ENCODE measurements around the gene TMEM178B. TPM values are rescaled to one million over a fixed set of nuclear protein-coding genes. Genes with fewer than 3 reads are reported as not detected.

Gene TMEM178B
- total and polyA plus RNA-seq, 10 of the 15 experiments (the other 5 are each of a cell fraction or from before 2014, with no cell fraction given): 0.01 to 1.1 (median 0.04) TPM; not detected in 2

- intact Hi-C loops (cut with micrococcal nuclease; ENCODE audit: unreplicated experiment) (no loop called here), in situ Hi-C loops (cut with MboI) (no loop called here)
- Histone ChIP-seq H3K36me3 (ENCODE audit: control insufficient read depth in 2 of 2, insufficient read depth in 2 of 2, low read length in 1 of 2) (no peaks in the 10 kb centered on the region), H3K79me2 (ENCODE audit: control insufficient read depth, insufficient read depth, low read length) (no peaks in the 10 kb centered on the region), H3K4me1 (ENCODE audit: control insufficient read depth, insufficient read depth, low read length) (no peaks in the 10 kb centered on the region), H2AFZ (ENCODE audit: control insufficient read depth, low read depth, low read length) (no peak overlapping the region), H3K4me2 (ENCODE audit: control insufficient read depth, insufficient read depth) (no peak overlapping the region), H3K9ac (ENCODE audit: control insufficient read depth, insufficient read depth, low read length) (no peak overlapping the region), H3K27me3 (replicated peaks in 1 of 2; ENCODE audit: control insufficient read depth in 2 of 2, insufficient read depth in 2 of 2, low read length in 1 of 2) (no peaks in the 10 kb centered on the region; a peak in 2 of 4 replicates), H4K20me1 (ENCODE audit: control insufficient read depth, insufficient read depth) (no peaks in the 10 kb centered on the region), H3K4me3 (no peak overlapping the region), H3K27ac (ENCODE audit: control insufficient read depth, insufficient read depth) (no peak overlapping the region), H3K9me3 (replicated peaks; ENCODE audit: control insufficient read depth, insufficient read depth, low read length) (no peaks in the 10 kb centered on the region)
- ChIA-PET CTCF (no interaction called here), POLR2A (no interaction called here), RAD21 (ENCODE audit: unreplicated experiment) (no interaction called here), SMC1A (ENCODE audit: uncharacterized antibody, unreplicated experiment) (no interaction called here)
- TF ChIP-seq HDAC6 (IDR thresholded peaks at IDR 0.05; ENCODE audit: unreplicated experiment) (no peak), MXI1 (IDR thresholded peaks at IDR 0.05; ENCODE audit: low read depth, low read length) (no peak), TCF12 (IDR thresholded peaks at IDR 0.05; ENCODE audit: low read depth, low read length) (no peak), POLR2AphosphoS2 (IDR thresholded peaks at IDR 0.05; ENCODE audit: low read depth, low read length) (no peak), FOXM1 (IDR thresholded peaks at IDR 0.05; ENCODE audit: low read depth, low read length) (no peak), NRF1 (conservative IDR thresholded peaks at IDR 0.05; ENCODE audit: low read depth, low read length) (no peak)
- 26% methylated on average over 4 of the region's 4 CpGs for WGBS (ENCODE audit: insufficient coverage, insufficient replicate concordance, low lambda C conversion rate, missing lambda C conversion rate)
- ATAC-seq: no peak
- DNase-seq (ENCODE audit: low read depth, low spot score): no peak
- BruUV-seq (replicated peaks): no TSS peak
- FAIRE-seq: no peak
Observed at GRCh38 chr7:141377906-141378305, 304.0 kb downstream of the TMEM178B start.

- intact Hi-C loops (cut with micrococcal nuclease; ENCODE audit: unreplicated experiment) (no loop called here), in situ Hi-C loops (cut with MboI) (no loop called here)
- Histone ChIP-seq H3K36me3 (ENCODE audit: control insufficient read depth in 2 of 2, insufficient read depth in 2 of 2, low read length in 1 of 2) (no peaks in the 10 kb centered on the region), H3K4me1 (ENCODE audit: control insufficient read depth, insufficient read depth, low read length) (no peaks in the 10 kb centered on the region), H3K27ac (ENCODE audit: control insufficient read depth, insufficient read depth) (no peak overlapping the region), H3K9me3 (replicated peaks; ENCODE audit: control insufficient read depth, insufficient read depth, low read length) (no peaks in the 10 kb centered on the region), H3K27me3 (replicated peaks in 1 of 2; ENCODE audit: control insufficient read depth in 2 of 2, insufficient read depth in 2 of 2, low read length in 1 of 2) (no peaks in the 10 kb centered on the region; a peak in 2 of 4 replicates), H3K79me2 (ENCODE audit: control insufficient read depth, insufficient read depth, low read length) (no peaks in the 10 kb centered on the region), H3K4me2 (ENCODE audit: control insufficient read depth, insufficient read depth) (no peak overlapping the region), H4K20me1 (ENCODE audit: control insufficient read depth, insufficient read depth) (no peaks in the 10 kb centered on the region), H3K9ac (ENCODE audit: control insufficient read depth, insufficient read depth, low read length) (no peak overlapping the region), H2AFZ (ENCODE audit: control insufficient read depth, low read depth, low read length) (no peak overlapping the region), H3K4me3 (no peak overlapping the region)
- no peak for ATAC-seq
- TF ChIP-seq CEBPZ (IDR thresholded peaks at IDR 0.05; ENCODE audit: low read depth, low read length) (no peak), CTCF (IDR thresholded peaks at IDR 0.05 in 2 of 3, conservative IDR thresholded peaks at IDR 0.05 in 1 of 3; ENCODE audit: control insufficient read depth in 2 of 3, extremely low read depth in 1 of 3, insufficient read depth in 1 of 3, low read depth in 3 of 3, low read length in 3 of 3) (no peak), SREBF1 (IDR thresholded peaks at IDR 0.05; ENCODE audit: low read length) (no peak), RBBP5 (conservative IDR thresholded peaks at IDR 0.05) (no peak)
- DNase-seq (ENCODE audit: low read depth, low spot score): no peak
- ChIA-PET CTCF (no interaction called here), POLR2A (no interaction called here), RAD21 (ENCODE audit: unreplicated experiment) (no interaction called here), SMC1A (ENCODE audit: uncharacterized antibody, unreplicated experiment) (no interaction called here)
- FAIRE-seq: no peak
- WGBS (ENCODE audit: insufficient coverage, insufficient replicate concordance, low lambda C conversion rate, missing lambda C conversion rate): 91% methylated on average over 2 of the region's 2 CpGs
- no TSS peak for BruUV-seq (replicated peaks)
Observed at GRCh38 chr7:141378405-141378804, 304.5 kb downstream of the TMEM178B start.

Data from GM12878 (cell line).